GM13976 (cell line): ENCODE measurements around the gene CDC42EP4.

Experiments
- DNase-seq: peaks from one replicate; pipeline ENCODE4 v3.0.0; 2012; ENCODE audit warnings: low spot score
- in situ Hi-C: fragments of 300-500 bp; cut with MboI; formaldehyde crosslinking; loops from one replicate; pipeline ENCODE4 v1.12.0; 2022; ENCODE audit warnings: low sequenced_read_pairs, mixed read lengths, inconsistent platforms; ENCODE audit not compliant: unreplicated experiment
- TF ChIP-seq, protein P1 (sequence below): IDR thresholded peaks from 2 replicates; pipeline ENCODE4 v1.5.1; 2012; ENCODE audit warnings: borderline replicate concordance, mild to moderate bottlenecking; ENCODE audit not compliant: insufficient read depth; ENCODE audit errors: extremely low read depth, missing control alignments, control extremely low read depth

Gene CDC42EP4

DNA sequence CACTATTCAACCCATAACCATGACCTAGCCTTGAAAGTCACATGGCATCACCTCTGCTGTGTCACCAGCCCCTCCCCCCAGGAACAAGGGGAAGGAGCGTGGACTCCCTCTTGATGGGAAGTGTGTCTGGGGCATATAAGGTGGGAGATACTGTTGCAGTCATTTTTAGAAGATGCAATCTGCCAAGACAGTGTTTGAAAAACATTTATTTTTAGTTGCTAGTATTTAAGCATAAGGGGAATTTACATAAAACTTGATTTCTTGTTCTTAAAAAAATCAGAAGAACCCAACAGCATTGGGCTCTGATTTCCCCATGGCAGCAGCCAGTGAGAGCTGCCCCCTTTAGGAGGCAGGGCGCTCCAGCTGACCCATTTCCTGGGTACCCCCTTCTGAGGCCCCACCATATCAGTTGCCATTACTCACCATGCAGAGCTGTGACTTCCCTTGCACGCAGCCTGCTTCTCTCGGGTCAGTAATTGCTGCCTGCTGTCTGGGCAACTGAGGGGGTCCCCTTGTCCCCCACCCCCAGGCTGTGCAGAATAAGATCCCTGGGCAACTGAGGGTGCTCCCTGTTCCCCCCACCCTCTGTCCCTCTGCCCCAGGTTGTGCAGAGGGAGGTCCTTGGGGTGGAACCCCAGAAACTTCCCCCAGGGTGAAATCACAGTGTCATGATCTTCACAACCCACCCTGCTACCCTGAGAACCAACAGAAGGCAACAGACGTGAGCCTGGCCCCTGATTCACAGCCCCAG lies 11.8 kb upstream of the CDC42EP4 start:
- in situ Hi-C loops: no loop called here
- no peak for DNase-seq
- TF ChIP-seq, protein P1, sequence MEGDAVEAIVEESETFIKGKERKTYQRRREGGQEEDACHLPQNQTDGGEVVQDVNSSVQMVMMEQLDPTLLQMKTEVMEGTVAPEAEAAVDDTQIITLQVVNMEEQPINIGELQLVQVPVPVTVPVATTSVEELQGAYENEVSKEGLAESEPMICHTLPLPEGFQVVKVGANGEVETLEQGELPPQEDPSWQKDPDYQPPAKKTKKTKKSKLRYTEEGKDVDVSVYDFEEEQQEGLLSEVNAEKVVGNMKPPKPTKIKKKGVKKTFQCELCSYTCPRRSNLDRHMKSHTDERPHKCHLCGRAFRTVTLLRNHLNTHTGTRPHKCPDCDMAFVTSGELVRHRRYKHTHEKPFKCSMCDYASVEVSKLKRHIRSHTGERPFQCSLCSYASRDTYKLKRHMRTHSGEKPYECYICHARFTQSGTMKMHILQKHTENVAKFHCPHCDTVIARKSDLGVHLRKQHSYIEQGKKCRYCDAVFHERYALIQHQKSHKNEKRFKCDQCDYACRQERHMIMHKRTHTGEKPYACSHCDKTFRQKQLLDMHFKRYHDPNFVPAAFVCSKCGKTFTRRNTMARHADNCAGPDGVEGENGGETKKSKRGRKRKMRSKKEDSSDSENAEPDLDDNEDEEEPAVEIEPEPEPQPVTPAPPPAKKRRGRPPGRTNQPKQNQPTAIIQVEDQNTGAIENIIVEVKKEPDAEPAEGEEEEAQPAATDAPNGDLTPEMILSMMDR: no peak

DNA sequence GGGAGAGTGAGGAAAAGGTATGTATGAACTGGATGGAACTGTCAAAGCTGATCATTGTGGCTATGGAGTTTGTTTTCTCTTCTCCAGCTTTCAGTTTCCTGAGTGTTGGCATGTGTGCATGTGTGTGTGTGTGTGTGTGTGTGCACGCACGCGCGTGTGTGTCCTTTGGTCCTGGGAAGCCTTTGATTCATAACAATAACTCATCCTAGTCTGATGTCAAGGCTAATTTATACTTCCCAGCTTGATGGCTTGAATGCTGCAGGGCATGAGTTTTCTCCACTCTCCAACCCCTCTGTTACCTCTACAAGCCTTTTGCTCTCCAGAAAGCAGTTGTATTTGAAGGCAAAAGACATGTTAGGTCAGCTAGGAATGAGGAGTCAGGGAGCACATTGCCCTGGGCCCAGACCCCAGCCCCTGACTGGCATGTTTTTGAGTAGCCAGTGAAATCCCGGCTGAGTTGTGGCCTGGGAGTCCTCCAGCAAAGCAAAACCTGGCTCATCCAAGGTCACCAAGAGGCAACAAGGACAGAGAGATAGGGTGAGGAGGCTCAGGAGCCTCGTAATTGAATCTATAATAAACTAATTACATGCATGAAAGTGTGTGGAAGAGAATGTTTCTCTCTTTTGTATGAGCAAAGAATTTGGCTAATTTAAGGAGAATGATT lies 8.9 kb upstream of the CDC42EP4 start:
- no peak for DNase-seq
- in situ Hi-C loops: no loop called here
- TF ChIP-seq, protein P1: no peak

DNA sequence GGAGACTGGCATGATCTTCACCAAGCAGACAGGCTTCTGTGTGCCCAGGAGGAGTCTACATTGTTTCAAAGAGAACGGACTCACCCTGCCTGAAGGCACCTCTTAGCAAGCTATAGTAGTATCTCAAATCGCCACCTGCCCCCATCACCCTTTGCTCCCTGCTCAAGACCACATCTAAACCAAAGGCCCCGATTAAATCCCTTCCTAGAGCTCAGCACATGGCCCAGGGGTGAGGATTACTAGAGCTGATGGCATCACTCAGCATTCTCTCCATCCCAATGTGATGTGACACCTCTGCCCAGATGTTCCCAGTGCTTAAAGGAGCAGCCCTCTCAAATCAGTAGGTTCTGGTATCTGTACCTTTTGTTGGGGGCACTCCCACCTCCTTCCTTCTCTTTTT lies 8.0 kb upstream of the CDC42EP4 start:
- TF ChIP-seq, protein P1: no peak
- DNase-seq: no peak
- in situ Hi-C loops: no loop called here

DNA sequence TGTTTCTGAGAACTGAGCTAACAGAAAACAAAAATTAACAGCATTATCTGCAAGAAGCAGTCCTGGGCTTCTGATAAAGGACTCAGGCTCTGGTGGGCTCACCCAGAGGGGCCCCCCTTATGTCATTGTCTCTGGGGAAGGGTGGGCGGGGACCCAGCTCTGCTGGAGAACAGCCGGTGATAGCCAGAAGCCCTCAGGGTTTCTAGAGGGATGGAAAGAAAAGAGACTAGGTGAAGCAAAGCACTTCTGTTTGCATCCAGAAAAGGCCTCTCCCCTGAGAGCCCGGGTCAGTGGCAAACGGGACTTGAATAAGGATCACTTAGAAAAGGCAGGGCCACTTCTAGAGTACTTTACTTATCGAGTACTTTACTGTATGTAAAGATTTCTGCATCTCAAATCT lies 7.0 kb upstream of the CDC42EP4 start:
- in situ Hi-C loops: no loop called here

DNA sequence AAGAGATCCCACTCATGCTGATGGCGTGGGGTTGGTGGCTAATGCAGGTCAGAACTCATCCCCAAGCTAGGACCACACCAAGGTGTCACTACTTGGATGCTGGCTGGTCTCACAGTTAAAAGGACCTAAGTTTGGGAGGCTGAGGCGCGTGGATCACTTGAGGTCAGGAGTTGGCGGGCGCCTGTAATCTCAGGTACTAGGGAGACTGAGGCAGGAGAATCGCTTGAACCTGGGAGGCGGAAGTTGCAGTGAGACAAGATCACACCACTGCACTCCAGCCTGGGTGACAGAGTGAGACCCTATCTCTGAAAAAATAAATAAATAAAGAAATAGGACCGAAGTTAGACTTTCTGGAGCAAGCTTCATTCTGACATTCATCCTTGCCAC lies 6.6 kb upstream of the CDC42EP4 start:
- in situ Hi-C loops: no loop called here
- DNase-seq: no peak
- TF ChIP-seq, protein P1: no peak

More for the DNA sequence above, 7.0 kb upstream of the CDC42EP4 start:
- DNase-seq: no peak
- TF ChIP-seq, protein P1: no peak

DNA sequence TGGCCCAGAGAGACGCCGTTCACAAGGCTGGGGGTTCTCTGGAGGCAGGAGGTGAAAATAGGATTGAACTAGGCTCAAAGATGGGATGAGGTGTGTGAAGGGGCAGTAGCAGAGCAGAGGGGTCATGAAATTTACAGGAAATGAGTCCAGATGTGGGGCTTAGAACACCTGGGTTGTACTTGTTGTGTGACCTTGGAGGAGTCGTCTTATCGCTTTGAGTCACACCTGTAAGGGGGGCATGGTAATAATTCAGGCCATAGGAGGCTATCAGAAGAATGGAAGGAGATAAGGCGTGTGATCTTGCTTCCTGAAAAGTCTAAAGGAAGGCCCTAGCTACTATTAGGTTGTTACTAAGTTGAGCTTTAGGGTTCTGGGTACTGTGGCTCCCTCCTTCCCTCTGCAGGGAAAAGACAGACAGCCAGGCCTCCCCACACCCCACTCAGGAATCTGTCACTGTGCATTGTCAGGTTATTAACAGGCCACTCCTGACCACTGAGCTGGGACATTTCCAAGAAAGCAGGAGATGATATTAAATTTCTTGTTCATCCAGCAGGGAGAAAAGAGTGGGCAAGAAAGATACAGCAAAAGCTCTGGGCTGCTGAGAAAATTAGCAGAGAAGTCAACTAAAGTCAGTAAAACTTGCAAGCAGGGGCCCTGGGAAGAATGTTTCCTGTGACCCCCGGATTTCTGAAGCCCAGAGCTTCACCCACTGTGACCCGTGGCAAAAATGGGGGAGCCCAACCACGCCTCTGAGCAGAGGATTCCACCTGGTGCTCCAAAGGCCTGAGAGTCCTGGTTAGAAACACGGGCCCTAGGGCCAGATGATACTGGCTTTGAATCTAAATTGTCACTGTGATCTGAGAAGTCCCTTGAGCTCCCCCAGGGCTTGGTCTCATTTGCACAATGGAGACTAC lies 6.0 kb upstream of the CDC42EP4 start:
- in situ Hi-C loops: no loop called here
- no peak for DNase-seq
- TF ChIP-seq, protein P1: no peak
